Measurements from ENCODE around the gene STAB1. TPM values are rescaled to one million over a fixed set of nuclear protein-coding genes. Genes with fewer than 3 reads are reported as not detected.
A peak's percentile ranks its signal among the peaks of the same experiment; 100 is the strongest.

Gene STAB1
- total RNA-seq, 1 experiment from 2014 or later, result 0.33 TPM

- H3K27me3 ChIP-seq (ENCODE audit: low read length), result no peaks in the 10 kb centered on the region
- CTCF ChIA-PET, result no interaction called here
- intact Hi-C loops (cut with micrococcal nuclease), result no loop called here
- peaks cover 7% of the 10 kb centered on the region; the same call in 1 of the 2 replicates for H4K20me1 ChIP-seq (ENCODE audit: low read length)
- POLR2A ChIA-PET (ENCODE audit: unreplicated experiment), result no interaction called here
- peaks cover 18% of the 10 kb centered on the region for H3K36me3 ChIP-seq (ENCODE audit: low read depth, low read length)
- H3K4me2 ChIP-seq (ENCODE audit: low read length), result no peak overlapping the region
- ATAC-seq (no peak), DNase-seq (no peak)
- no peak overlapping the region for H2AFZ ChIP-seq (ENCODE audit: low read length)
- no peak overlapping the region for H3K27ac ChIP-seq (ENCODE audit: low read length)
- H3K4me3 ChIP-seq (ENCODE audit: low read length), result no peak overlapping the region
- H3K9ac ChIP-seq (ENCODE audit: low read length), result no peak overlapping the region
- peaks cover 12% of the 10 kb centered on the region for H3K4me1 ChIP-seq (ENCODE audit: insufficient read depth, low read length)
- no peaks in the 10 kb centered on the region for H3K9me3 ChIP-seq (ENCODE audit: low read length)
- H3K9me2 ChIP-seq (replicated peaks; ENCODE audit: low read length), result no peaks in the 10 kb centered on the region
- BruUV-seq (replicated peaks), result no TSS peak
- H3F3A ChIP-seq (ENCODE audit: low read length, unreplicated experiment), result no peaks in the 10 kb centered on the region
- TF ChIP-seq EZH2phosphoT487 (IDR thresholded peaks at IDR 0.05; ENCODE audit: borderline replicate concordance, low read length) (no peak), EZH2 (IDR thresholded peaks at IDR 0.05; ENCODE audit: low read length, unreplicated experiment) (no peak), CTCF (conservative IDR thresholded peaks at IDR 0.05; ENCODE audit: low read depth, low read length) (no peak)
- peaks cover 27% of the 10 kb centered on the region for H3K79me2 ChIP-seq (ENCODE audit: low read length)
Measured at GRCh38 chr3:52527039-52527731, 32.0 kb downstream of the STAB1 start.

GRCh38 chr3:52527732-52528585 is 32.8 kb downstream of the STAB1 start:
- Histone ChIP-seq H3K36me3 (ENCODE audit: low read depth, low read length) (peaks cover 18% of the 10 kb centered on the region), H3K27me3 (ENCODE audit: low read length) (no peaks in the 10 kb centered on the region), H3K9me3 (ENCODE audit: low read length) (no peaks in the 10 kb centered on the region), H3K79me2 (ENCODE audit: low read length) (peaks cover 35% of the 10 kb centered on the region), H3K9me2 (replicated peaks; ENCODE audit: low read length) (no peaks in the 10 kb centered on the region), H3K4me2 (ENCODE audit: low read length) (no peak overlapping the region), H3K27ac (ENCODE audit: low read length) (no peak overlapping the region), H3K4me3 (ENCODE audit: low read length) (no peak overlapping the region), H3K4me1 (ENCODE audit: insufficient read depth, low read length) (peaks cover 18% of the 10 kb centered on the region), H4K20me1 (ENCODE audit: low read length) (peaks cover 8% of the 10 kb centered on the region; the same call in 1 of the 2 replicates), H2AFZ (ENCODE audit: low read length) (no peak overlapping the region), H3K9ac (ENCODE audit: low read length) (no peak overlapping the region), H3F3A (ENCODE audit: low read length, unreplicated experiment) (no peaks in the 10 kb centered on the region)
- DNase-seq, result no peak
- POLR2A ChIA-PET (ENCODE audit: unreplicated experiment), result no interaction called here
- CTCF ChIA-PET, result no interaction called here
- no peak for ATAC-seq
- TSS peak; percentile 22 for BruUV-seq (replicated peaks)
- intact Hi-C loops (cut with micrococcal nuclease), result no loop called here
- TF ChIP-seq EZH2 (IDR thresholded peaks at IDR 0.05; ENCODE audit: low read length, unreplicated experiment) (no peak), EZH2phosphoT487 (IDR thresholded peaks at IDR 0.05; ENCODE audit: borderline replicate concordance, low read length) (no peak), CTCF (conservative IDR thresholded peaks at IDR 0.05; ENCODE audit: low read depth, low read length) (no peak)

Measured in PC-3 (cell line).